ENCODE measurements around the gene NELFE. TPM values are rescaled to one million over a fixed set of nuclear protein-coding genes. Genes with fewer than 3 reads are reported as not detected.
"Not testable (repeated sequence)": the region's sequence is repeated elsewhere in the genome, so short reads cannot be mapped to it uniquely, and the experiment has no call there.

NELFE gene
- total RNA-seq = 10 to 100 TPM; 47.2 to 52.3 (median 48.7) TPM
- 10 to 100 TPM; 44.3 to 86.9 (median 85.4) TPM for polyA plus RNA-seq
- long read RNA-seq, donor 1, transcript NELFE-202 (11 exons, 1,584 nt) = major isoform, 47 of 54 reads
- long read RNA-seq, donor 1, partial matches to known transcripts = 2 of 54 reads
- long read RNA-seq, donor 1, other reads (novel, unspliced or antisense) = 3 of 54 reads
- long read RNA-seq, donor 2, transcript NELFE-202 (11 exons, 1,584 nt) = major isoform, 76 of 99 reads
- long read RNA-seq, donor 2, partial matches to known transcripts = 7 of 99 reads
- long read RNA-seq, donor 2, other reads (novel, unspliced or antisense) = 12 of 99 reads

GRCh38 chr6:31958741-31959739, at the start of gene NELFE, which contains the start of gene SKIC2:
NELFE (minus strand) TSS chr6:31958971; CDS start chr6:31958446, 525 bp downstream.
SKIC2 (plus strand) TSS chr6:31959175; CDS start chr6:31959193, 18 bp downstream.
- Histone ChIP-seq H3K9me3 (no peaks in the 10 kb centered on the region), H3K27ac (peak within 1 kb of the TSS; percentile 89), H3K4me1 (peaks cover 10% of the 10 kb centered on the region), H3K27me3 (ENCODE audit: insufficient read depth in 3 of 3, low read length in 2 of 3) (no peaks in the 10 kb centered on the region), H3K4me3 (peak within 1 kb of the TSS; percentile 88), H3K36me3 (ENCODE audit: insufficient read depth in 1 of 2, low read depth in 1 of 2) (peaks cover 5 to 77% of the 10 kb centered on the region in 2 donors)
- 0 to 1% (median 0%) methylated on average over 47 to 59 of the region's 59 CpGs for WGBS, 3 donors
- no peak for TF ChIP-seq CTCF (IDR thresholded peaks at IDR 0.05)
- DNase-seq (peak; percentile 99 to 100), ATAC-seq (peak; percentile 99 to 100 (median 99))
- intact Hi-C loops (cut with DNase I) = no loop called here

- not testable (repeated sequence) for H3K27ac ChIP-seq, ATAC-seq
Observed at GRCh38 chr6:32008037-32008436, 49.3 kb upstream of the NELFE start.

GRCh38 chr6:32007086-32007485, 48.3 kb upstream of the NELFE start:
- 68 to 72% (median 70%) methylated on average over 7 to 12 of the region's 12 CpGs for WGBS, 3 donors
- H3K9me3 ChIP-seq; H3K27me3 ChIP-seq (ENCODE audit: insufficient read depth in 3 of 3, low read length in 2 of 3); H3K4me1 ChIP-seq; H3K36me3 ChIP-seq (ENCODE audit: insufficient read depth in 1 of 2, low read depth in 1 of 2); intact Hi-C loops (cut with DNase I); H3K27ac ChIP-seq; H3K4me3 ChIP-seq: not testable (repeated sequence)
- peak in 1 of 2 donors; percentile 24 for DNase-seq
- peak in 1 of 4 donors; percentile 29 for ATAC-seq

More at GRCh38 chr6:32008037-32008436, 49.3 kb upstream of the NELFE start:
- H3K4me3 ChIP-seq; DNase-seq; intact Hi-C loops (cut with DNase I); H3K9me3 ChIP-seq; H3K27me3 ChIP-seq (ENCODE audit: insufficient read depth in 3 of 3, low read length in 2 of 3); H3K4me1 ChIP-seq; H3K36me3 ChIP-seq (ENCODE audit: insufficient read depth in 1 of 2, low read depth in 1 of 2): not testable (repeated sequence)
- no CpG with 5 or more reads among the region's 24 CpGs for WGBS, 3 donors

- H3K27me3 ChIP-seq (ENCODE audit: insufficient read depth in 3 of 3, low read length in 2 of 3); ATAC-seq; H3K36me3 ChIP-seq (ENCODE audit: insufficient read depth in 1 of 2, low read depth in 1 of 2); H3K4me1 ChIP-seq; intact Hi-C loops (cut with DNase I); H3K27ac ChIP-seq; H3K9me3 ChIP-seq; H3K4me3 ChIP-seq: not testable (repeated sequence)
- 64 to 69% (median 67%) methylated on average over 8 of the region's 8 CpGs for WGBS, 3 donors
- peak in 1 of 2 donors; percentile 10 for DNase-seq
Observed at GRCh38 chr6:32005991-32006529, 47.3 kb upstream of the NELFE start.

GRCh38 chr6:32005538-32005880, 46.7 kb upstream of the NELFE start:
- H3K4me3 ChIP-seq; H3K9me3 ChIP-seq; H3K27ac ChIP-seq; H3K27me3 ChIP-seq (ENCODE audit: insufficient read depth in 3 of 3, low read length in 2 of 3); H3K4me1 ChIP-seq; ATAC-seq; intact Hi-C loops (cut with DNase I); H3K36me3 ChIP-seq (ENCODE audit: insufficient read depth in 1 of 2, low read depth in 1 of 2): not testable (repeated sequence)
- DNase-seq = peak; percentile 15 to 42
- whole genome bisulfite sequencing, 3 donors = 50 to 68% (median 63%) methylated on average over 3 to 8 of the region's 9 CpGs

GRCh38 chr6:32004864-32005537, 46.2 kb upstream of the NELFE start:
- intact Hi-C loops (cut with DNase I); H3K4me3 ChIP-seq; H3K9me3 ChIP-seq; H3K27ac ChIP-seq; H3K27me3 ChIP-seq (ENCODE audit: insufficient read depth in 3 of 3, low read length in 2 of 3); H3K36me3 ChIP-seq (ENCODE audit: insufficient read depth in 1 of 2, low read depth in 1 of 2); H3K4me1 ChIP-seq; ATAC-seq: not testable (repeated sequence)
- peak in 1 of 2 donors; percentile 12 for DNase-seq
- WGBS, 3 donors = 62 to 67% (median 66%) methylated on average over 9 of the region's 13 CpGs

- H3K9me3 ChIP-seq; H3K4me1 ChIP-seq; H3K4me3 ChIP-seq; H3K27me3 ChIP-seq (ENCODE audit: insufficient read depth in 3 of 3, low read length in 2 of 3); H3K27ac ChIP-seq; H3K36me3 ChIP-seq (ENCODE audit: insufficient read depth in 1 of 2, low read depth in 1 of 2); ATAC-seq; intact Hi-C loops (cut with DNase I): not testable (repeated sequence)
- peak; percentile 1 to 24 for DNase-seq
- 71 to 74% (median 72%) methylated on average over 3 to 4 of the region's 4 CpGs for WGBS, 3 donors
Observed at GRCh38 chr6:32004393-32004792, 45.6 kb upstream of the NELFE start.

- H3K27ac ChIP-seq; H3K4me3 ChIP-seq; intact Hi-C loops (cut with DNase I); H3K36me3 ChIP-seq (ENCODE audit: insufficient read depth in 1 of 2, low read depth in 1 of 2); H3K4me1 ChIP-seq; DNase-seq; H3K27me3 ChIP-seq (ENCODE audit: insufficient read depth in 3 of 3, low read length in 2 of 3); H3K9me3 ChIP-seq; ATAC-seq: not testable (repeated sequence)
- no CpG with 5 or more reads among the region's 7 CpGs for WGBS, 3 donors
Observed at GRCh38 chr6:32003301-32003700, 44.5 kb upstream of the NELFE start.

- DNase-seq; H3K9me3 ChIP-seq; H3K27me3 ChIP-seq (ENCODE audit: insufficient read depth in 3 of 3, low read length in 2 of 3); intact Hi-C loops (cut with DNase I); H3K4me1 ChIP-seq; H3K27ac ChIP-seq; H3K36me3 ChIP-seq (ENCODE audit: insufficient read depth in 1 of 2, low read depth in 1 of 2); H3K4me3 ChIP-seq: not testable (repeated sequence)
- peak in 1 of 4 donors; percentile 11 for ATAC-seq
- no CpG with 5 or more reads among the region's 15 CpGs for WGBS, 3 donors
Observed at GRCh38 chr6:32002546-32003268, 43.9 kb upstream of the NELFE start.

All from psoas muscle (tissue), 8 donors.